Keratinocyte (primary cell): ENCODE data around the gene DCAF15. TPM values are rescaled to one million over a fixed set of nuclear protein-coding genes. Genes with fewer than 3 reads are reported as not detected.

Experiments
- DNase-seq: peaks from one replicate; pipeline ENCODE4 v3.0.0-alpha.2; 2011; ENCODE audit warnings: low read depth, missing footprints, low spot score
- FAIRE-seq: peaks from 2 replicates; lab custom pipeline; 2011; peaks lifted over from hg19 to GRCh38; lab: Jason Lieb, UNC
- H2AFZ ChIP-seq: 2 replicates; pipeline ENCODE4 v1.6.0; 2012; ENCODE audit warnings: low read length, control low read depth, inconsistent platforms; ENCODE audit not compliant: control insufficient read depth
- H3K27ac ChIP-seq: 2 replicates; pipeline ENCODE4 v1.5.1; 2011; ENCODE audit warnings: low read length; ENCODE audit not compliant: control insufficient read depth, insufficient read depth
- H3K27me3 ChIP-seq: 3 replicates; pipeline ENCODE4 v1.6.0; 2011; ENCODE audit warnings: low read length; ENCODE audit not compliant: control insufficient read depth, insufficient read depth; ENCODE audit errors: extremely low read depth
- H3K36me3 ChIP-seq, 2 experiments: 2 replicates in 1 of 2; 3 replicates in 1 of 2; pipeline ENCODE4 v1.5.1; 2011; ENCODE audit warnings: low read length in 2 of 2, mild to moderate bottlenecking in 1 of 2; ENCODE audit not compliant: control insufficient read depth in 2 of 2, insufficient read depth in 2 of 2; ENCODE audit errors: extremely low read depth in 1 of 2
- H3K4me1 ChIP-seq: 3 replicates; pipeline ENCODE4 v1.5.1; 2011; ENCODE audit warnings: low read length; ENCODE audit not compliant: control insufficient read depth, insufficient read depth; ENCODE audit errors: extremely low read depth
- H3K4me2 ChIP-seq: 3 replicates; pipeline ENCODE4 v1.6.0; 2011; ENCODE audit warnings: low read depth, low read length; ENCODE audit not compliant: control insufficient read depth, insufficient read depth; ENCODE audit errors: extremely low read depth
- H3K4me3 ChIP-seq, 3 experiments: fragments of 200-600 bp in 1 of 3; sonication (generic) in 1 of 3; 2 replicates in 2 of 3; 3 replicates in 1 of 3; pipeline ENCODE4 v1.5.1; 2011 to 2016; ENCODE audit warnings: low read length in 3 of 3, mild to moderate bottlenecking in 3 of 3, control low read depth in 2 of 3, inconsistent platforms in 1 of 3, low read depth in 1 of 3, mixed read lengths in 1 of 3, mixed run types in 1 of 3, moderate library complexity in 1 of 3; ENCODE audit not compliant: control insufficient read depth in 2 of 3, insufficient read depth in 2 of 3; ENCODE audit errors: extremely low read depth in 1 of 3
- H3K79me2 ChIP-seq: 2 replicates; pipeline ENCODE4 v1.6.0; 2012; ENCODE audit warnings: low read length; ENCODE audit not compliant: control insufficient read depth, insufficient read depth
- H3K9ac ChIP-seq: 3 replicates; pipeline ENCODE4 v1.6.0; 2011; ENCODE audit warnings: low read length; ENCODE audit not compliant: control insufficient read depth, insufficient read depth; ENCODE audit errors: extremely low read depth
- H3K9me1 ChIP-seq: 3 replicates; pipeline ENCODE4 v1.6.0; 2011; ENCODE audit warnings: low read length; ENCODE audit not compliant: control insufficient read depth, insufficient read depth; ENCODE audit errors: extremely low read depth
- H3K9me3 ChIP-seq: 2 replicates; pipeline ENCODE4 v1.5.1; 2012; ENCODE audit warnings: low read depth, low read length; ENCODE audit not compliant: control insufficient read depth
- H4K20me1 ChIP-seq: 3 replicates; pipeline ENCODE4 v1.6.0; 2011; ENCODE audit warnings: low read length; ENCODE audit not compliant: control insufficient read depth, insufficient read depth; ENCODE audit errors: extremely low read depth
- EZH2 ChIP-seq: IDR thresholded peaks from one replicate; pipeline ENCODE4 v1.6.1; 2012; ENCODE audit warnings: inconsistent platforms, mild to moderate bottlenecking, low read length, moderate library complexity
- dilution Hi-C: fragments of 300-500 bp; cut with MboI; formaldehyde crosslinking; loops from one replicate; pipeline ENCODE4 v1.7.0; 2020; ENCODE audit warnings: low sequenced_read_pairs; ENCODE audit not compliant: extremely low pct_ligation_motif_present
- polyA plus RNA-seq, 5 experiments: library from polyadenylated mRNA; depleted of rRNA in 3 of 5; stranded (reverse) in 3 of 5; stranded (forward) in 1 of 5; unstranded in 1 of 5; fragments of >200 nt; gene quantifications; 1 replicate in 1 of 5; 2 replicates in 3 of 5; 3 replicates in 1 of 5; pipeline versions ENCODE4 v1.2.1 to v1.2.3, GENCODE V29; 2011 to 2012; ENCODE audit warnings: missing spikeins in 2 of 5, low read depth in 1 of 5, low replicate concordance in 1 of 5
- TF ChIP-seq, protein P1 (sequence below), 3 experiments: IDR thresholded peaks in 1 of 3; conservative IDR thresholded peaks in 1 of 3; optimal IDR thresholded peaks in 1 of 3; 2 replicates in 2 of 3; 3 replicates in 1 of 3; pipeline versions ENCODE3 to v1.5.1; 2011; ENCODE audit warnings: low read length in 3 of 3, mild to moderate bottlenecking in 3 of 3, moderate library complexity in 2 of 3, control low read depth in 1 of 3, inconsistent platforms in 1 of 3; ENCODE audit not compliant: insufficient read depth in 2 of 3; ENCODE audit errors: extremely low read depth in 1 of 3

The DCAF15 gene
- polyA plus RNA-seq, 1 donor (not counting 4 experiments of a cell fraction or from before 2014, with no cell fraction given): 15.1 TPM

DNA sequence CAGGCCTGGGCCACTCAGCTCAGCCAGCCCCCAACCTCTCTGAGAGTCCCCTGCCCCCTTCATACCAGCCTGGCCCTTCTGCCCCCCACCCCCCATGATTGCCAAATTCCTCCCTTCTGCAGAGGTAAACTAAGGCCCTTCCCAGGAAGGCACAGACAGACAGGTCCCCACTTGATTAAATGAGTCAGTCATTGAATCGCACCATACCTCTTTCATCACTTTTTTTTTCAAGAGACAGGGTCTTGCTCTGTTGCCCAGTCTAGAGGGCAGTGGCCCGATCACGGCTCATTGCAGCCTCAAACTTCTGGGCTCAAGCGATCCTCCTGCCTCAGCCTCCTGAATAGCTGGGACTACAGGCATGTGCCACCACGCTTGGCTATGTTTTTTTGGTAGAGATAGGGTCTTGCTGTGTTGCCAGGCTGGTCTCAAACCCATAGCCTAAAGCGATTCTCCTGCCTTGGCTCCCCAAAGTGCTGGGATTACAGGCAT lies 20.1 kb upstream of the DCAF15 start:
- Histone ChIP-seq H3K4me2 (no peak overlapping the region), H4K20me1 (no peaks in the 10 kb centered on the region), H3K27me3 (peaks cover 10% of the 10 kb centered on the region), H3K79me2 (no peaks in the 10 kb centered on the region), H3K36me3 (peaks cover 3 to 9% of the 10 kb centered on the region in 2 experiments), H3K27ac (no peak overlapping the region), H3K9me1 (no peaks in the 10 kb centered on the region), H3K9ac (no peak overlapping the region), H3K4me1 (peaks cover 3% of the 10 kb centered on the region), H2AFZ (no peak overlapping the region), H3K4me3 (no peak overlapping the region), H3K9me3 (no peaks in the 10 kb centered on the region)
- dilution Hi-C loops: no loop called here
- DNase-seq (no peak), FAIRE-seq (no peak)
- TF ChIP-seq, protein P1, sequence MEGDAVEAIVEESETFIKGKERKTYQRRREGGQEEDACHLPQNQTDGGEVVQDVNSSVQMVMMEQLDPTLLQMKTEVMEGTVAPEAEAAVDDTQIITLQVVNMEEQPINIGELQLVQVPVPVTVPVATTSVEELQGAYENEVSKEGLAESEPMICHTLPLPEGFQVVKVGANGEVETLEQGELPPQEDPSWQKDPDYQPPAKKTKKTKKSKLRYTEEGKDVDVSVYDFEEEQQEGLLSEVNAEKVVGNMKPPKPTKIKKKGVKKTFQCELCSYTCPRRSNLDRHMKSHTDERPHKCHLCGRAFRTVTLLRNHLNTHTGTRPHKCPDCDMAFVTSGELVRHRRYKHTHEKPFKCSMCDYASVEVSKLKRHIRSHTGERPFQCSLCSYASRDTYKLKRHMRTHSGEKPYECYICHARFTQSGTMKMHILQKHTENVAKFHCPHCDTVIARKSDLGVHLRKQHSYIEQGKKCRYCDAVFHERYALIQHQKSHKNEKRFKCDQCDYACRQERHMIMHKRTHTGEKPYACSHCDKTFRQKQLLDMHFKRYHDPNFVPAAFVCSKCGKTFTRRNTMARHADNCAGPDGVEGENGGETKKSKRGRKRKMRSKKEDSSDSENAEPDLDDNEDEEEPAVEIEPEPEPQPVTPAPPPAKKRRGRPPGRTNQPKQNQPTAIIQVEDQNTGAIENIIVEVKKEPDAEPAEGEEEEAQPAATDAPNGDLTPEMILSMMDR (optimal IDR thresholded peaks at IDR 0.05 in 1 of 3, IDR thresholded peaks at IDR 0.05 in 1 of 3, conservative IDR thresholded peaks at IDR 0.05 in 1 of 3; ENCODE audit: extremely low read depth in 1 of 3, insufficient read depth in 2 of 3, low read length in 3 of 3): no peak
- TF ChIP-seq EZH2: no peak

DNA sequence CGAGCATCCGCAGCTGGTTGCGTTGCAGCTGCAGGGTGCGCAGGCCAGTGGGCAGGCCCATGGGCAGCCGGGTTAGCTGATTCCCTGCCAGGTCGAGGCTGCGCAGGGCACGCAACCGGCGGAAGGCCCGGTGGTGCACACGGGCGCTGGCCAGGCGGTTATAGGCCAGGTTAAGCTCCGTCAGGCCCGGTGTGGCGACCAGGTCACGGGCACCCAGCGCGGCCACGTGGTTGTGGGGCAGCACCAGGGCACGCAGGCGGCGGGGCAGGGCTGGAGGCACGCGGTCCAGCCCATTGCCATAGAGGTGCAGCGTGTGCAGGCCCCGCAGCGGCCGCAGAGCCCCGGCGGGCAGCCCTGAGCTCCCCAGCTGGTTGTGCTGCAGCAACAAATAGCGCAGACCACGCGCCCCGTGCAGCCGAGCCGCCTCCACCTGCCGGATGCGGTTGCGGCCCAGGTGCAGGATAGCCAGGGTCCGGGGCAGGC lies 19.4 kb upstream of the DCAF15 start:
- Histone ChIP-seq H3K4me2 (no peak overlapping the region), H3K27ac (no peak overlapping the region), H3K79me2 (no peaks in the 10 kb centered on the region), H3K9me1 (no peaks in the 10 kb centered on the region), H3K27me3 (peaks cover 15% of the 10 kb centered on the region), H3K9ac (no peak overlapping the region), H3K4me3 (no peak overlapping the region), H3K36me3 (peaks cover 3 to 8% of the 10 kb centered on the region in 2 experiments), H4K20me1 (no peaks in the 10 kb centered on the region), H2AFZ (no peak overlapping the region), H3K4me1 (peaks cover 3% of the 10 kb centered on the region), H3K9me3 (no peaks in the 10 kb centered on the region)
- dilution Hi-C loops: no loop called here
- no peak for TF ChIP-seq EZH2
- TF ChIP-seq, protein P1 (optimal IDR thresholded peaks at IDR 0.05 in 1 of 3, IDR thresholded peaks at IDR 0.05 in 1 of 3, conservative IDR thresholded peaks at IDR 0.05 in 1 of 3; ENCODE audit: extremely low read depth in 1 of 3, insufficient read depth in 2 of 3, low read length in 3 of 3): no peak
- FAIRE-seq (no peak), DNase-seq (no peak)
